NT2/D1 (cell line): ENCODE results near the gene OTOG.

Source experiments
- SUZ12 ChIP-seq: IDR thresholded peaks from 2 replicates; pipeline ENCODE4 v1.6.1; 2011; ENCODE audit not compliant: insufficient read length, insufficient read depth; ENCODE audit errors: extremely low read depth
- YY1 ChIP-seq: IDR thresholded peaks from 2 replicates; pipeline ENCODE4 v1.6.1; 2011; ENCODE audit not compliant: insufficient read length, insufficient read depth
- ZNF274 ChIP-seq: IDR thresholded peaks from 2 replicates; pipeline ENCODE4 v1.6.1; 2011; ENCODE audit warnings: mild to moderate bottlenecking, low read depth, low read length

- TF ChIP-seq ZNF274 (no peak), YY1 (no peak), SUZ12 (no peak)
Measured at GRCh38 chr11:17521106-17521900, 25.8 kb upstream of the OTOG start.
